Peyer's patch (tissue), 4 donors: ENCODE data around the gene C20orf202.

Experiments
- CTCF ChIP-seq, 6 experiments: fragments of 450-650 bp in 4 of 6; fragments of 200-600 bp in 2 of 6; sonication (generic) in 1 of 6; IDR thresholded peaks; one replicate each; pipeline ENCODE4 v1.5.1; 2017 to 2019; ENCODE audit warnings: antibody characterized with exemption in 6 of 6, mild to moderate bottlenecking in 3 of 6, moderate library complexity in 1 of 6
- POLR2A ChIP-seq, 2 donors: fragments of 450-650 bp; IDR thresholded peaks; one replicate each; pipeline ENCODE4 v1.5.1; 2017; ENCODE audit warnings: antibody characterized with exemption in 2 of 2, mild to moderate bottlenecking in 2 of 2, moderate library complexity in 2 of 2

- TF ChIP-seq CTCF (IDR thresholded peaks at IDR 0.05) = no peak
- TF ChIP-seq POLR2A (IDR thresholded peaks at IDR 0.05) = no peak
These were observed 52.4 kb downstream of the C20orf202 start for GRCh38 chr20:1255675-1256074.
